K562 (cell line): ENCODE data around the gene LRRK1. TPM values are rescaled to one million over a fixed set of nuclear protein-coding genes. Genes with fewer than 3 reads are reported as not detected.

Source experiments
- ATAC-seq: fragments of 200-7000 bp; cut with Tn5 transposase; 3 replicates; pipeline ENCODE4 v1.9.1; 2020; ENCODE audit warnings: moderate library complexity
- BruUV-seq: library from RNA; stranded (reverse); fragments of 400-500 nt; replicated peaks from 2 replicates; lab custom pipeline; 2021; lab: Mats Ljungman, UMichigan
- CTCF ChIA-PET: fragments of 300-600 bp; formaldehyde crosslinking; extraction: SDS; loops from one replicate; lab custom pipeline; 2021; ENCODE audit warnings: low intra/inter-chr PET ratio; lab: Yijun Ruan, JAX
- POLR2A ChIA-PET: fragments of 300-600, 350-650 bp; sonication (Branson Sonifier 250); formaldehyde crosslinking; extraction: SDS; loops from one replicate; lab custom pipeline; 2021; ENCODE audit warnings: antibody characterized with exemption, inconsistent platforms; lab: Yijun Ruan, JAX
- DNase-seq, 4 experiments: peaks; one replicate each; pipeline versions ENCODE4 v3.0.0 to v3.0.0-alpha.2; 2011 to 2018; ENCODE audit warnings: low spot score in 3 of 4, mixed read lengths in 3 of 4; ENCODE audit errors: extremely low read depth in 1 of 4
- FAIRE-seq: peaks from 2 replicates; lab custom pipeline; 2011; peaks lifted over from hg19 to GRCh38; lab: Jason Lieb, UNC
- H2AFZ ChIP-seq: 2 replicates; pipeline ENCODE4 v1.6.0; 2011; ENCODE audit warnings: low read depth, low read length, control low read depth, inconsistent platforms
- H3K27ac ChIP-seq: fragments of 200-600 bp; 3 replicates; pipeline ENCODE4 v1.8.0; 2011; ENCODE audit warnings: low read depth, mild to moderate bottlenecking, control low read depth, inconsistent platforms, low read length, moderate library complexity, mixed read lengths; ENCODE audit errors: extremely low read depth
- H3K27me3 ChIP-seq, 2 experiments: fragments of 300-600 bp in 1 of 2; 2 replicates in 1 of 2; 3 replicates in 1 of 2; pipeline versions ENCODE4 v1.6.0 to v1.8.0; 2011; ENCODE audit warnings: inconsistent platforms in 2 of 2, low read length in 2 of 2, mild to moderate bottlenecking in 1 of 2, mixed read lengths in 1 of 2, moderate library complexity in 1 of 2; ENCODE audit not compliant: control insufficient read depth in 2 of 2, insufficient read depth in 2 of 2
- H3K36me3 ChIP-seq: fragments of 300-600 bp; 3 replicates; pipeline ENCODE4 v1.8.0; 2011; ENCODE audit warnings: mild to moderate bottlenecking, low read length, inconsistent platforms; ENCODE audit not compliant: control insufficient read depth, insufficient read depth
- H3K4me1 ChIP-seq, 2 experiments: fragments of 200-600 bp in 1 of 2; replicated peaks in 1 of 2; 2 replicates in 1 of 2; 3 replicates in 1 of 2; pipeline versions ENCODE4 v1.5.1 to v1.8.0; 2011; ENCODE audit warnings: inconsistent platforms in 2 of 2, low read length in 2 of 2, mild to moderate bottlenecking in 1 of 2, mixed read lengths in 1 of 2, moderate library complexity in 1 of 2; ENCODE audit not compliant: control insufficient read depth in 2 of 2, insufficient read depth in 2 of 2
- H3K4me2 ChIP-seq: 2 replicates; pipeline ENCODE4 v1.6.1; 2011; ENCODE audit warnings: low read length, control low read depth, inconsistent platforms, mixed read lengths; ENCODE audit not compliant: insufficient read depth
- H3K4me3 ChIP-seq: fragments of 200-600 bp; sonication (generic), shearing (Covaris generic); 2 replicates; pipeline ENCODE4 v1.5.1; 2016; ENCODE audit warnings: control low read depth, inconsistent platforms
- H3K79me2 ChIP-seq: fragments of 200-600 bp; 3 replicates; pipeline ENCODE4 v1.8.0; 2011; ENCODE audit warnings: low read length, inconsistent platforms; ENCODE audit not compliant: control insufficient read depth, insufficient read depth
- H3K9ac ChIP-seq, 2 experiments: 2 replicates each; pipeline versions ENCODE4 v1.6.0 to v1.6.1; 2011; ENCODE audit warnings: low read depth in 2 of 2, low read length in 2 of 2, control low read depth in 1 of 2, inconsistent platforms in 1 of 2, mild to moderate bottlenecking in 1 of 2, mixed read lengths in 1 of 2; ENCODE audit not compliant: insufficient read depth in 1 of 2
- H3K9me1 ChIP-seq: one replicate; pipeline ENCODE4 v1.6.0; 2011; ENCODE audit warnings: inconsistent platforms, mild to moderate bottlenecking, low read length, moderate library complexity; ENCODE audit not compliant: control insufficient read depth, insufficient read depth
- H3K9me3 ChIP-seq: replicated peaks from 2 replicates; pipeline ENCODE4 v1.5.1; 2011; ENCODE audit warnings: low read depth, low read length, inconsistent platforms; ENCODE audit not compliant: control insufficient read depth, insufficient read depth
- H4K20me1 ChIP-seq: replicated peaks from 2 replicates; pipeline ENCODE4 v1.6.1; 2011; ENCODE audit warnings: low read length, inconsistent platforms, mixed read lengths; ENCODE audit not compliant: control insufficient read depth, insufficient read depth
- CBX8 ChIP-seq: fragments of 200-600 bp; sonication (generic); IDR thresholded peaks from 2 replicates; pipeline ENCODE4 v1.6.1; 2012; ENCODE audit warnings: borderline replicate concordance, mixed run types, low read depth, mild to moderate bottlenecking, moderate library complexity, mixed read lengths, low read length, control low read depth, inconsistent platforms; ENCODE audit not compliant: poor library complexity, severe bottlenecking; ENCODE audit errors: extremely low read depth
- WGBS: fragments of 100-300 bp; shearing (Covaris generic); methylation state at CpG from one replicate; pipeline ENCODE4 v1.1.6; 2016; ENCODE audit warnings: low coverage, mixed read lengths; ENCODE audit not compliant: insufficient coverage; ENCODE audit errors: missing lambda C conversion rate; 5-methylcytosine and 5-hydroxymethylcytosine counted together
- in situ Hi-C: fragments of 300-500 bp; cut with MboI; formaldehyde crosslinking; loops from 4 replicates; pipeline ENCODE4 v1.15.0; 2018; ENCODE audit warnings: inconsistent platforms, mixed read lengths
- intact Hi-C: fragments of 100-400 bp; cut with micrococcal nuclease; formaldehyde crosslinking; loops from 2 replicates; pipeline ENCODE4 v1.14.2; 2022
- polyA plus RNA-seq, 8 experiments: library from polyadenylated mRNA; depleted of rRNA in 4 of 8; stranded (reverse) in 5 of 8; unstranded in 3 of 8; fragments of >200 nt; fragmentation: Nextera tagmentation in 2 of 8; fragmentation: Illumina TruSeq in 1 of 8; extraction: Ambion mirVana in 2 of 8; extraction: Trizol in 1 of 8; gene quantifications; 2 replicates each; pipeline versions ENCODE4 v1.2.1 to v1.2.3, GENCODE V29; 2011 to 2014; ENCODE audit warnings: inconsistent platforms in 1 of 8, missing spikeins in 1 of 8
- total RNA-seq, 7 experiments: library from RNA; depleted of rRNA in 6 of 7; stranded (reverse); fragments of >200 nt in 6 of 7; fragmentation: Illumina TruSeq in 2 of 7; extraction: Trizol in 2 of 7; gene quantifications; 2 replicates each; pipeline versions ENCODE4 v1.2.1 to v1.2.3, GENCODE V29; 2011 to 2021; ENCODE audit warnings: low replicate concordance in 1 of 7
- TF ChIP-seq, protein P1 (sequence below), 3 experiments: IDR thresholded peaks in 2 of 3; conservative IDR thresholded peaks in 1 of 3; 2 replicates each; pipeline ENCODE4 v1.5.1; 2011 to 2012; ENCODE audit warnings: low read length in 3 of 3, mild to moderate bottlenecking in 3 of 3, control low read depth in 2 of 3, improper control_type of control experiment in 1 of 3, inconsistent platforms in 1 of 3, low read depth in 1 of 3, mixed read lengths in 1 of 3, moderate library complexity in 1 of 3; ENCODE audit not compliant: insufficient read depth in 2 of 3
- TF ChIP-seq, protein P2 (sequence below): fragments of 450-650 bp; formaldehyde crosslinking; IDR thresholded peaks from 2 replicates; pipeline ENCODE4 v1.4.0; 2020; ENCODE audit warnings: mild to moderate bottlenecking

The LRRK1 gene
- total and polyA plus RNA-seq, 9 of the 15 experiments (the other 6 are each of a cell fraction or from before 2014, with no cell fraction given) = 0.01 to 1.5 (median 0.11) TPM

DNA sequence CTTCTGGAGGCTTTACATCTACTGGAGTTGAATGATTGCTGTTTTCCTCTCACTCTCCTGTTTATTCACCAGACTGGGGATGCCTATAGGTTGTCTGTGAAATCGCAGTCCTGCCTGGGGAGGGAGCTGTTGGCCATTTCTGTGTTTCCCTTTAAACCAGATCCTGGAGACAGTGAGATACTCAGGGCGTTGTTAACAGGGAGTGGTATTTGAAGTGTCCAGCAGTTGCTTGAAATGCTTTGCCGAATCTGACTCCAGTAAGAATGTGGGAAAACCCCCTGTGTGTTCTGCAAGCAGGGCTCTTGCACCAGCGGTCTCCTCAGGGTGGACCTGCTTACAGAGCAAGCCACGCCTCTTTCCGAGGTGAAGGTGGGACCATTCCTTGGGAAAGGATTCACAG is 4.3 kb upstream of the LRRK1 start:
- CTCF ChIA-PET = no interaction called here
- peaks cover 17 to 51% of the 10 kb centered on the region in 2 experiments for H3K27me3 ChIP-seq
- WGBS = 5% methylated on average over 6 of the region's 6 CpGs
- no peaks in the 10 kb centered on the region for H3K79me2 ChIP-seq
- intact Hi-C loops = loop anchor here (5.0 kb wide), 1 partner anchor 342 kb away; no protein-coding TSS in a partner anchor
- DNase-seq (no peak), FAIRE-seq (no peak), ATAC-seq (peak; percentile 42; the same call in 2 of the 3 replicates)
- no peak overlapping the region for H3K4me2 ChIP-seq
- in situ Hi-C loops = loop anchor here (25.0 kb wide), 1 partner anchor 347 kb away; the partner anchor contains the start of gene CHSY1
- no peak overlapping the region for H3K9ac ChIP-seq
- no peak overlapping the region for H3K4me3 ChIP-seq
- TF ChIP-seq, protein P1, sequence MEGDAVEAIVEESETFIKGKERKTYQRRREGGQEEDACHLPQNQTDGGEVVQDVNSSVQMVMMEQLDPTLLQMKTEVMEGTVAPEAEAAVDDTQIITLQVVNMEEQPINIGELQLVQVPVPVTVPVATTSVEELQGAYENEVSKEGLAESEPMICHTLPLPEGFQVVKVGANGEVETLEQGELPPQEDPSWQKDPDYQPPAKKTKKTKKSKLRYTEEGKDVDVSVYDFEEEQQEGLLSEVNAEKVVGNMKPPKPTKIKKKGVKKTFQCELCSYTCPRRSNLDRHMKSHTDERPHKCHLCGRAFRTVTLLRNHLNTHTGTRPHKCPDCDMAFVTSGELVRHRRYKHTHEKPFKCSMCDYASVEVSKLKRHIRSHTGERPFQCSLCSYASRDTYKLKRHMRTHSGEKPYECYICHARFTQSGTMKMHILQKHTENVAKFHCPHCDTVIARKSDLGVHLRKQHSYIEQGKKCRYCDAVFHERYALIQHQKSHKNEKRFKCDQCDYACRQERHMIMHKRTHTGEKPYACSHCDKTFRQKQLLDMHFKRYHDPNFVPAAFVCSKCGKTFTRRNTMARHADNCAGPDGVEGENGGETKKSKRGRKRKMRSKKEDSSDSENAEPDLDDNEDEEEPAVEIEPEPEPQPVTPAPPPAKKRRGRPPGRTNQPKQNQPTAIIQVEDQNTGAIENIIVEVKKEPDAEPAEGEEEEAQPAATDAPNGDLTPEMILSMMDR (IDR thresholded peaks at IDR 0.05 in 2 of 3, conservative IDR thresholded peaks at IDR 0.05 in 1 of 3; ENCODE audit: insufficient read depth in 2 of 3, low read depth in 1 of 3, low read length in 3 of 3) = peak; percentile 19 to 26 (median 24); a peak in 3 of 6 replicates
- TF ChIP-seq, protein P2, sequence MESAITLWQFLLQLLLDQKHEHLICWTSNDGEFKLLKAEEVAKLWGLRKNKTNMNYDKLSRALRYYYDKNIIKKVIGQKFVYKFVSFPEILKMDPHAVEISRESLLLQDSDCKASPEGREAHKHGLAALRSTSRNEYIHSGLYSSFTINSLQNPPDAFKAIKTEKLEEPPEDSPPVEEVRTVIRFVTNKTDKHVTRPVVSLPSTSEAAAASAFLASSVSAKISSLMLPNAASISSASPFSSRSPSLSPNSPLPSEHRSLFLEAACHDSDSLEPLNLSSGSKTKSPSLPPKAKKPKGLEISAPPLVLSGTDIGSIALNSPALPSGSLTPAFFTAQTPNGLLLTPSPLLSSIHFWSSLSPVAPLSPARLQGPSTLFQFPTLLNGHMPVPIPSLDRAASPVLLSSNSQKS (CRISPR knock-in tag) = no peak
- no peak for TF ChIP-seq CBX8
- H3K4me1 ChIP-seq = peaks cover 0 to 19% of the 10 kb centered on the region in 2 experiments; a peak in 2 of 5 replicates
- BruUV-seq = no TSS peak
- no peaks in the 10 kb centered on the region for H3K9me3 ChIP-seq
- H3K9me1 ChIP-seq = no peaks in the 10 kb centered on the region
- no peak overlapping the region for H3K27ac ChIP-seq
- H3K36me3 ChIP-seq = no peaks in the 10 kb centered on the region
- no peak overlapping the region for H2AFZ ChIP-seq
- peaks cover 4% of the 10 kb centered on the region; the same call in 1 of the 2 replicates for H4K20me1 ChIP-seq
- POLR2A ChIA-PET = no interaction called here
